ENCODE data around the gene INPP5E. TPM values are rescaled to one million over a fixed set of nuclear protein-coding genes. Genes with fewer than 3 reads are reported as not detected.

INPP5E gene
- total RNA-seq, 4 donors from 2014 or later = 8.4 to 17.1 (median 12.5) TPM

DNA sequence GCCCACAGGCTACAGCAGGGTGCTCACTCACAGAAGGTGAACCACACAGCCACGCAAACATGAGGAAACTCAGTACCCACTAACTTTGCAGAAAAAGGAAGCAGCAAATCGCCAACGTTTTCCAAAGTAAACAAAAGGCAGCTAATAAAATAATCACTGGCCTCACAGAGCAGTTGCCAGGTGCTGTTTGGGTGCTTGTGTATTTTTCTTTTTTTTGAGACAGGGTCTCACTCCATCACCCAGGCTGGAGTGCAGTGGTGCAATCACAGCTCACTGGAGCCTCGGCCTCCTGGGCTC lies 43.5 kb downstream of the INPP5E start:
- intact Hi-C loops (cut with DNase I) = loop anchor here (5.0 kb wide), 1 partner anchor 59 kb away; no protein-coding TSS in a partner anchor

DNA sequence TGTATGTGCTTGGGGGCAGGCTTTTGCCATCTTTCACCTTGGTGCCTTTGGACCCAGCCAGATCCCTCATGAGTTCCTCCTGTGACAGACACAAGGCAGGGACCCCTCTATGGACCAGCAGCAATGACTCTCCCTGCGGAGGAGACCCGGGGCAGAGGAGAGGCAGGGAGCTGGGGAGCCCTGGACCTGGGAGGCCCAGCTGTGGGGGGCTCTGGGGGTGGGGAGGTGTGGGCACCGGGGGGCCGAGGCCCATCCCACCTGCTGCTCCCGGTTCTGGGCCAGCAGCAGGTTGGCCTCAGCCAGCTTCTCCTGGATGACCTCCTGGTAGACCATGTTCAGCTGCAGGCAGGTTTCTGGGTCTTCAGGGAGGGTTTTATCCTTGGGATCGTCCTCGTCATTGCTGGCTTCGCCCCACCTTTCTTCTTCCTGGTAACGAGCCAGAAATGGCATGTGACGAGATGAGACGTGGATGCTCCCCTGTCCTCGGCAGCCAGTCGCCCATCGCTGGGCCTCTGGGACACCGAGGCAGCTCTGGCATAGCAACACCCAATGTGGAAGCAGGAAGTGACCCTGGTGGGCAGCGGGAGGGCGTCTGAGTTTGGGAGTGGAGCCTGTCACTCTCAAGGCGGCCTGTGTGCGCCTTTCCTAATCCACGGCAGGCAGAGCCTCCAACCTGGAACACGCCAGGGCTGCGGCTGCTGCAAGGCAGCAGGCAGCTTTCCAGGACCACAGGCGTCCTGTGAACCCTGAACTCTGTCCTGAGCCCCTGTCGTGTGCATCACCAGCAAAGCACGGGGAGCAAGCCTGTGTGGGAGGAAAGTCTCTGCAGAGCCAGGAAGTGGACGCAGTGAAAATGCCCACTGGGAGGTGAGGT lies 44.1 kb downstream of the INPP5E start:
- no peaks in the 10 kb centered on the region for H3K9me3 ChIP-seq
- intact Hi-C loops (cut with DNase I) = loop anchor here (5.0 kb wide), 1 partner anchor 58 kb away; no protein-coding TSS in a partner anchor
- H3K27me3 ChIP-seq = no peaks in the 10 kb centered on the region
- no peak for DNase-seq (ENCODE audit: extremely low spot score)
- H3K27ac ChIP-seq (replicated peaks in 1 of 4) = no peak overlapping the region
- peaks cover 16 to 23% (median 21%) of the 10 kb centered on the region in 4 donors for H3K4me1 ChIP-seq
- no peak overlapping the region for H3K4me3 ChIP-seq
- TF ChIP-seq POLR2A (IDR thresholded peaks at IDR 0.05; ENCODE audit: low read depth) (no peak), EP300 (IDR thresholded peaks at IDR 0.05) (no peak), POLR2AphosphoS5 (IDR thresholded peaks at IDR 0.05) (no peak)
- TF ChIP-seq, protein P1, sequence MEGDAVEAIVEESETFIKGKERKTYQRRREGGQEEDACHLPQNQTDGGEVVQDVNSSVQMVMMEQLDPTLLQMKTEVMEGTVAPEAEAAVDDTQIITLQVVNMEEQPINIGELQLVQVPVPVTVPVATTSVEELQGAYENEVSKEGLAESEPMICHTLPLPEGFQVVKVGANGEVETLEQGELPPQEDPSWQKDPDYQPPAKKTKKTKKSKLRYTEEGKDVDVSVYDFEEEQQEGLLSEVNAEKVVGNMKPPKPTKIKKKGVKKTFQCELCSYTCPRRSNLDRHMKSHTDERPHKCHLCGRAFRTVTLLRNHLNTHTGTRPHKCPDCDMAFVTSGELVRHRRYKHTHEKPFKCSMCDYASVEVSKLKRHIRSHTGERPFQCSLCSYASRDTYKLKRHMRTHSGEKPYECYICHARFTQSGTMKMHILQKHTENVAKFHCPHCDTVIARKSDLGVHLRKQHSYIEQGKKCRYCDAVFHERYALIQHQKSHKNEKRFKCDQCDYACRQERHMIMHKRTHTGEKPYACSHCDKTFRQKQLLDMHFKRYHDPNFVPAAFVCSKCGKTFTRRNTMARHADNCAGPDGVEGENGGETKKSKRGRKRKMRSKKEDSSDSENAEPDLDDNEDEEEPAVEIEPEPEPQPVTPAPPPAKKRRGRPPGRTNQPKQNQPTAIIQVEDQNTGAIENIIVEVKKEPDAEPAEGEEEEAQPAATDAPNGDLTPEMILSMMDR (IDR thresholded peaks at IDR 0.05) = no peak
- WGBS = 91% methylated on average over 18 of the region's 26 CpGs
- H3K36me3 ChIP-seq = peaks cover 49 to 79% (median 74%) of the 10 kb centered on the region in 4 donors

More for the DNA sequence above, 43.5 kb downstream of the INPP5E start:
- whole genome bisulfite sequencing = 67% methylated on average over 4 of the region's 4 CpGs
- Histone ChIP-seq H3K27ac (replicated peaks in 1 of 4) (no peak overlapping the region), H3K27me3 (no peaks in the 10 kb centered on the region), H3K36me3 (peaks cover 48 to 75% (median 71%) of the 10 kb centered on the region in 4 donors), H3K4me1 (peaks cover 18 to 25% (median 24%) of the 10 kb centered on the region in 4 donors), H3K4me3 (no peak overlapping the region), H3K9me3 (no peaks in the 10 kb centered on the region)
- DNase-seq (ENCODE audit: extremely low spot score) = no peak
- TF ChIP-seq POLR2AphosphoS5 (IDR thresholded peaks at IDR 0.05) (no peak), POLR2A (IDR thresholded peaks at IDR 0.05; ENCODE audit: low read depth) (no peak), EP300 (IDR thresholded peaks at IDR 0.05) (no peak)
- TF ChIP-seq, protein P1 (IDR thresholded peaks at IDR 0.05) = no peak

DNA sequence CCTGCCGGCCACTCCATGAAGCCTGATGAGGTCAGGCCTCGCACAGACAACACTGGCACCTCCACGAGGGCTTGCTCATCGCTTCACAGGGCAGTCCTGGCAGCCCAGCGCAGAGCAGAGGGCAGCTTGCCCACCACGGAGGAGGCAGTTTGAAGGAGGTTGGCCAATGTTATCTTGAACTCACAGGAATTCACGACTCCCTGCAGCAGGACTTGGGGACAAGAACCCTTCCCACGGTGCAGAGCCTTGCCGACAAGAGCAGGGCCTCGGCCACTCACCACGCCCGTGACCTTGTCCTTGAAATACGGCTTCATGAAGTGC lies 44.7 kb downstream of the INPP5E start:
- Histone ChIP-seq H3K4me1 (peaks cover 12 to 18% (median 17%) of the 10 kb centered on the region in 4 donors), H3K36me3 (peaks cover 49 to 84% (median 76%) of the 10 kb centered on the region in 4 donors), H3K9me3 (no peaks in the 10 kb centered on the region), H3K27me3 (no peaks in the 10 kb centered on the region), H3K27ac (replicated peaks in 1 of 4) (no peak overlapping the region), H3K4me3 (no peak overlapping the region)
- 97% methylated on average over 11 of the region's 13 CpGs for WGBS
- no peak for DNase-seq (ENCODE audit: extremely low spot score)
- intact Hi-C loops (cut with DNase I) = loop anchor here (5.0 kb wide), 1 partner anchor 58 kb away; no protein-coding TSS in a partner anchor
- TF ChIP-seq POLR2AphosphoS5 (IDR thresholded peaks at IDR 0.05) = no peak

DNA sequence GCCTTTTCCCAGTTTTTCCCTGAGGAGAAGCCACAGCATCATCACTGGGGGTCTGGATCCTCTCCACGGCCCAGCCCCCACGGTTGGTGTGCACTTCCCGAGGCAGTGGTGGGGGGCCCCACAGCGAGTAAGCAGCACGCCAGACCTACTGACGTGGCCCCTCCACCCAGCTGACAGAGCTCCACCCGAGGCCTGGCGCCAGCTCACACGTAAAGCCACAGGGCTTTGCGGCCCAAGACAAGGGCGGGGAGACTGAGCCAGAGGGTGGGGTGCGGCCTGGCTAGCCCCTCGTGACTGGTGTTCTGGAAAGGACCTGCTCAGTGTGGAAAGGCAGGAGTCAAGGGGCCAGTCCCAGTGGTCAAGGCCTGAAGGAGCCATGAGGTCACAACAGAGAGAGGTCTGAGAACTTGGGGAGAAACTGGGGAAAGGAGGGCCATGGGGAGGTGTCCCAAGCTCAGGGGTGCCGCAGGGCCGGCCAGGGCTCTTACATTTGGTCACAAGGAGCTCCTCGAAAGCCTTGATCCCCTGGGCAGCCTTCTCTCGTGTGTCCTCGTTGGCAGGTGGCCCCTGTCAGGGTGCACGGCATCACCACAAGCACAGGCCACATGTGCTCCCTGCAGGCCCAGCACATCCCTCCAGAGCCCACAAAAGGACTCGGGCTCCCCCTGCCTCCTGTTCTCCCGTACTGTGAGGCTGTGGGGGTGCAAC lies 45.2 kb downstream of the INPP5E start:
- intact Hi-C loops (cut with DNase I) = loop anchor here (5.0 kb wide), 1 partner anchor 57 kb away; no protein-coding TSS in a partner anchor
- Histone ChIP-seq H3K4me3 (no peak overlapping the region), H3K4me1 (peaks cover 12 to 15% (median 15%) of the 10 kb centered on the region in 4 donors), H3K27ac (replicated peaks in 1 of 4) (no peak overlapping the region), H3K27me3 (no peaks in the 10 kb centered on the region), H3K36me3 (peaks cover 49 to 89% (median 81%) of the 10 kb centered on the region in 4 donors), H3K9me3 (no peaks in the 10 kb centered on the region)
- no peak for TF ChIP-seq EP300 (IDR thresholded peaks at IDR 0.05)
- TF ChIP-seq POLR2AphosphoS5 (IDR thresholded peaks at IDR 0.05) = no peak
- TF ChIP-seq POLR2A (IDR thresholded peaks at IDR 0.05; ENCODE audit: low read depth) = no peak
- TF ChIP-seq, protein P1 (IDR thresholded peaks at IDR 0.05) = no peak
- DNase-seq (ENCODE audit: extremely low spot score) = no peak
- WGBS = 92% methylated on average over 9 of the region's 21 CpGs

DNA sequence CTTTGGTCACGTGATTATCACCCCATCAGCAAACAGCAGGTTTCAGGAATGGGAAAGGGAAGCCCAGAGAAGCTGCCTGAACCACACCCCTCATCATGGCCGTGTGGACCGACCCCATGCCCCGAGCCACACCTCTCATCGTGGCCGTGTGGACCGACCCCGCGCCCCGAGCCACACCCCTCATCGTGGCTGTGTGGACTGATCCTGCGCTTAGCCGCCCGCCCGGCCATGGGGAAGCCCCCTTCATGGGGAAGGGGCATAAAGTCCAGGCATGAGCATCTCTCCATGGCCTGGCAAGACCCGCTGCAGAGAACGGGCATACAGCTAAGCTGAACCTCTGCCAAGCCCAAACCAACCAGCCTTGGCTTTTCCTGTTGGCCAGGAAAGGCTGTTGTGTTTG lies 46.1 kb downstream of the INPP5E start:
- TF ChIP-seq, protein P1 (IDR thresholded peaks at IDR 0.05) = no peak
- TF ChIP-seq POLR2A (IDR thresholded peaks at IDR 0.05; ENCODE audit: low read depth) = no peak
- TF ChIP-seq POLR2AphosphoS5 (IDR thresholded peaks at IDR 0.05) = no peak
- TF ChIP-seq EP300 (IDR thresholded peaks at IDR 0.05) = no peak
- 78% methylated on average over 6 of the region's 17 CpGs for WGBS
- Histone ChIP-seq H3K27ac (replicated peaks in 1 of 4) (no peak overlapping the region), H3K36me3 (peaks cover 50 to 98% (median 89%) of the 10 kb centered on the region in 4 donors), H3K4me1 (peaks cover 2 to 6% (median 5%) of the 10 kb centered on the region in 4 donors), H3K4me3 (no peak overlapping the region), H3K27me3 (no peaks in the 10 kb centered on the region), H3K9me3 (no peaks in the 10 kb centered on the region)
- intact Hi-C loops (cut with DNase I) = no loop called here
- no peak for DNase-seq (ENCODE audit: extremely low spot score)

Data from esophagus muscularis mucosa (tissue), 4 donors.